Heart left ventricle (tissue), 13 donors: ENCODE results near the gene RNASE3.

Experiments
- CTCF ChIP-seq, 12 donors: fragments of 200-600 bp; sonication (generic) in 4 of 12; IDR thresholded peaks; one replicate each; pipeline versions ENCODE4 v1.5.0 to v1.8.0; 2018 to 2022; ENCODE audit warnings: antibody characterized with exemption in 12 of 12, mild to moderate bottlenecking in 5 of 12
- POLR2A ChIP-seq, 2 donors: fragments of 450-650 bp; IDR thresholded peaks; one replicate each; pipeline ENCODE4 v1.6.1; 2017; ENCODE audit warnings: antibody characterized with exemption in 2 of 2, mild to moderate bottlenecking in 2 of 2, moderate library complexity in 2 of 2
- donor health status: ischemic (EF 13 %, LVEDD 7.1; RV severe dilation, severe dysfunction).
- donor health status: DM: no; HTN: yes; CAD: no.
- donor health status: DM: no; HTN: no; CAD: no.
- donor health status: ischemic (EF 25% LVEDD 6.9; RV normal size, moderate dysfunction).
- donor health status: ischemic (EF 25% LVEDD 5.7; RV mildly dilated, moderate dysfunction).
- donor health status: ischemic (EF 35%, LVEDD 5.7; RV mildly dilated, moderate dysfunction).
- donor health status: nonischemic (EF 11% LVEDD 7.7; RV severe dilation, severe dysfunction).
- donor health status: DM: yes; HTN: yes; CAD: no.
- donor health status: PGD.
- donor health status: ischemic (EF 29% LVEDD 5.4; RV normal size, mild dysfunction).
- donor health status: nonischemic (EF 23%, LVEDD 6.1; RV moderate dilation, normal function).

GRCh38 chr14:20935303-20935984 is 44.3 kb downstream of the RNASE3 start:
- TF ChIP-seq CTCF (IDR thresholded peaks at IDR 0.05) (no peak), POLR2A (IDR thresholded peaks at IDR 0.05) (no peak)
